WTC11 (cell line): Measurements from ENCODE around the gene ITM2C. TPM values are rescaled to one million over a fixed set of nuclear protein-coding genes. Genes with fewer than 3 reads are reported as not detected.
A peak's percentile ranks its signal among the peaks of the same experiment; 100 is the strongest.

Source experiments
- ATAC-seq: fragments of 200-7000 bp; cut with Tn5 transposase; 2 replicates; pipeline ENCODE4 v1.10.0; 2021; ENCODE audit warnings: mild to moderate bottlenecking, moderate library complexity
- CTCF ChIA-PET: fragments of 300-600 bp; sonication (Branson Sonifier 250); formaldehyde crosslinking; loops from one replicate; lab custom pipeline; 2021; ENCODE audit warnings: antibody characterized with exemption; lab: Charles Lee
- POLR2A ChIA-PET: fragments of 350-600 bp; sonication (Branson Sonifier 250); formaldehyde crosslinking; loops from one replicate; lab custom pipeline; 2021; ENCODE audit warnings: antibody characterized with exemption; lab: Charles Lee
- DNase-seq: peaks from one replicate; pipeline ENCODE4 v3.0.0; 2021; ENCODE audit warnings: low spot score
- H3K27ac Mint-ChIP-seq: 2 replicates; pipeline ENCODE4 v1.8.0; 2021; ENCODE audit warnings: mixed read lengths
- H3K27me3 Mint-ChIP-seq: 2 replicates; pipeline ENCODE4 v1.8.0; 2021; ENCODE audit warnings: low read depth, mild to moderate bottlenecking, moderate library complexity, mixed read lengths
- H3K36me3 Mint-ChIP-seq: 2 replicates; pipeline ENCODE4 v1.8.0; 2021; ENCODE audit warnings: mixed read lengths
- H3K4me1 Mint-ChIP-seq: 2 replicates; pipeline ENCODE4 v1.8.0; 2022; ENCODE audit warnings: mixed read lengths
- H3K4me3 Mint-ChIP-seq: 2 replicates; pipeline ENCODE4 v1.8.0; 2021; ENCODE audit warnings: mild to moderate bottlenecking, moderate library complexity, mixed read lengths
- H3K9me3 Mint-ChIP-seq: 2 replicates; pipeline ENCODE4 v1.8.0; 2021; ENCODE audit warnings: mixed read lengths
- ARID4B ChIP-seq: sonication (generic); formaldehyde crosslinking; IDR thresholded peaks from 2 replicates; pipeline ENCODE4 v1.8.0; 2023; ENCODE audit warnings: missing genetic modification reagents, mild to moderate bottlenecking, borderline replicate concordance
- E2F1 ChIP-seq: sonication (generic); formaldehyde crosslinking; IDR thresholded peaks from 2 replicates; pipeline ENCODE4 v1.8.0; 2022; ENCODE audit warnings: mild to moderate bottlenecking, missing genetic modification reagents
- TEAD1 ChIP-seq: sonication (generic); formaldehyde crosslinking; IDR thresholded peaks from 2 replicates; pipeline ENCODE4 v1.8.0; 2022; ENCODE audit warnings: mild to moderate bottlenecking, missing genetic modification reagents
- USF2 ChIP-seq: sonication (generic); formaldehyde crosslinking; IDR thresholded peaks from 2 replicates; pipeline ENCODE4 v1.8.1; 2023; ENCODE audit warnings: mild to moderate bottlenecking, missing genetic modification reagents, moderate library complexity
- total RNA-seq: library from RNA; stranded (reverse); gene quantifications from 3 replicates; pipeline ENCODE4 v1.2.3, GENCODE V29; 2021
- TF ChIP-seq, protein P1 (sequence below): sonication (generic); formaldehyde crosslinking; IDR thresholded peaks from 2 replicates; pipeline ENCODE4 v1.8.1; 2023; ENCODE audit warnings: mild to moderate bottlenecking, missing genetic modification reagents

ITM2C gene
- total RNA-seq, 1 experiment from 2014 or later = 316 TPM

DNA sequence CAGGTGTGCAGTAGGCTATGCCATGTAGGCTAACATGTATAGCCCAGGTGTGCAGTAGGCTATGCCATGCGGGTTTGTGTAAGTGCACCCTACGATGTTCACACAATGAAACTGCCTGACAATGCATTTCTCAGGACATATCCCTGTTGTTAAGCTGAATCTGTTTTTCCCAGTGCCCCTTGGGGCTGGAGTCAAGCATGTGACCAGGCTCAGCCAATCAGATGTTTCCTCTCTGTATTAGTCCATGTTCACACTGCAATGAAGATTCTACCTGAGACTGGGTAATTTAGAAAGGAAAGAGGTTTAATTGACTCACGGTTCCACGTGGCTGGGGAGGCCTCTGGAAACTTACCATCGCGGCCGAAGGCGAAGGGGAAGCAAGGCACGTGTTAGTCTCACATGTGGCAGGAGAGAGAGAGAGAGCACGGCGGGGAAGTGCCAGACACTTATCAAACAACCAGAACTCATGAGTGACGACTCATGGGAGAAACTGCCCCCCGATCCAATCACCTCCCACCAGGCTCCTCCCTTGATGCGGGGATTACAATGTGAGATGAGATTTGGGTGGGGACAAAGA lies 24.2 kb downstream of the ITM2C start:
- POLR2A ChIA-PET = no interaction called here
- 0 out of 2 replicates have a peak, but pooled peaks cover 3% of the 10 kb centered on the region for H3K9me3 Mint-ChIP-seq
- no peak overlapping the region for H3K4me3 Mint-ChIP-seq
- TF ChIP-seq E2F1 = no peak
- peak; percentile 33 for TF ChIP-seq USF2 (CRISPR knock-in tag)
- no peaks in the 10 kb centered on the region; the same call in 1 of the 2 replicates for H3K27me3 Mint-ChIP-seq
- DNase-seq = no peak
- peaks cover 33% of the 10 kb centered on the region for H3K4me1 Mint-ChIP-seq
- no peak overlapping the region for H3K27ac Mint-ChIP-seq
- CTCF ChIA-PET = no interaction called here
- no peak for ATAC-seq
- no peaks in the 10 kb centered on the region for H3K36me3 Mint-ChIP-seq

DNA sequence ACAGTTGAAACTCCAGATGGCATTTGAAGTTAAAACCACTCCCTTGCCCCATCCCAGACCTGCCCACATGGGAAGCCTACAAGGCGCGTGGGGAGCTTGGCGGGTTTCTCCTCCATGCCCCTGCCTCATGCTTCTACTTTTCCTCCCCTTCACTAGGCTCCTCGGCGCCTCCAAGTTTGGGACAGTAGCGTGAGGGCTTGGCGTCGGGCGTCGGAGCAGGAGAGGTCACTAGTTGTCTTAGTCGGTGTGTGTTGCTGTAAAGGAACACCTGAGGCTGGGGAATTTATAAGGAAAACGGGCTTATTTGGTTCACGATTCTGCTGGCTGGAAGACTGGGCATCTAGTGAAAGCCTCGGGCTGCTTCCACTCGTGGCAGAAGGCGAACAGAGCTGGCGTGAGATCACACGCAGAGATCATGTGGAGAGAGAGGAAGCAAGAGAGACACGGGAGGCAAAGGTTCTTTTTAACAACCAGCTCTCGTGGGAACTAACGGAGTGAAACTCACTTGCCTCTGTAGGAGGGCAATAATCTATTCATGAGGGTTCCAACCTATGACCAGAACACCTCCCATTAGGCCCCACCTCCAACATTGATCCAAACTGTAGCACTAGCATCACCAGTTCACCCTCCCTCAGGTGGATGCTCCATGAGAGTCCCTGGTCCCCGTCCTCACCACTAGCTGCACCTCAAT lies 25.3 kb downstream of the ITM2C start:
- H3K27ac Mint-ChIP-seq = no peak overlapping the region
- no peak for DNase-seq
- H3K9me3 Mint-ChIP-seq = 0 out of 2 replicates have a peak, but pooled peaks cover 3% of the 10 kb centered on the region
- H3K36me3 Mint-ChIP-seq = no peaks in the 10 kb centered on the region
- ChIA-PET POLR2A (no interaction called here), CTCF (interaction anchor here (1.0 to 2.2 kb wide), 2 partner anchors 12 to 42 kb away, joined by 4 to 10 read pairs; no protein-coding TSS in a partner anchor)
- TF ChIP-seq E2F1 (no peak), TEAD1 (no peak), ARID4B (CRISPR knock-in tag) (no peak)
- no peak overlapping the region for H3K4me3 Mint-ChIP-seq
- peaks cover 33% of the 10 kb centered on the region for H3K4me1 Mint-ChIP-seq
- no peaks in the 10 kb centered on the region; the same call in 1 of the 2 replicates for H3K27me3 Mint-ChIP-seq
- no peak for ATAC-seq

GRCh38 chr2:230890646-230891045 lies 25.9 kb downstream of the ITM2C start:
- ChIA-PET CTCF (interaction anchor here (1.0 to 2.2 kb wide), 3 partner anchors 11 to 66 kb away, joined by 3 to 10 read pairs (median 4); no protein-coding TSS in a partner anchor), POLR2A (no interaction called here)
- no peak for ATAC-seq
- TF ChIP-seq, protein P1, sequence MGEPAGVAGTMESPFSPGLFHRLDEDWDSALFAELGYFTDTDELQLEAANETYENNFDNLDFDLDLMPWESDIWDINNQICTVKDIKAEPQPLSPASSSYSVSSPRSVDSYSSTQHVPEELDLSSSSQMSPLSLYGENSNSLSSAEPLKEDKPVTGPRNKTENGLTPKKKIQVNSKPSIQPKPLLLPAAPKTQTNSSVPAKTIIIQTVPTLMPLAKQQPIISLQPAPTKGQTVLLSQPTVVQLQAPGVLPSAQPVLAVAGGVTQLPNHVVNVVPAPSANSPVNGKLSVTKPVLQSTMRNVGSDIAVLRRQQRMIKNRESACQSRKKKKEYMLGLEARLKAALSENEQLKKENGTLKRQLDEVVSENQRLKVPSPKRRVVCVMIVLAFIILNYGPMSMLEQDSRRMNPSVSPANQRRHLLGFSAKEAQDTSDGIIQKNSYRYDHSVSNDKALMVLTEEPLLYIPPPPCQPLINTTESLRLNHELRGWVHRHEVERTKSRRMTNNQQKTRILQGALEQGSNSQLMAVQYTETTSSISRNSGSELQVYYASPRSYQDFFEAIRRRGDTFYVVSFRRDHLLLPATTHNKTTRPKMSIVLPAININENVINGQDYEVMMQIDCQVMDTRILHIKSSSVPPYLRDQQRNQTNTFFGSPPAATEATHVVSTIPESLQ (CRISPR knock-in tag) = no peak
- no peaks in the 10 kb centered on the region; the same call in 1 of the 2 replicates for H3K27me3 Mint-ChIP-seq
- no peak overlapping the region for H3K27ac Mint-ChIP-seq
- H3K36me3 Mint-ChIP-seq = no peaks in the 10 kb centered on the region
- DNase-seq = no peak
- 0 out of 2 replicates have a peak, but pooled peaks cover 3% of the 10 kb centered on the region for H3K9me3 Mint-ChIP-seq
- H3K4me1 Mint-ChIP-seq = peaks cover 32% of the 10 kb centered on the region
- no peak overlapping the region for H3K4me3 Mint-ChIP-seq
